ENCODE data around the gene LRRC17.

LRRC17 gene

DNA sequence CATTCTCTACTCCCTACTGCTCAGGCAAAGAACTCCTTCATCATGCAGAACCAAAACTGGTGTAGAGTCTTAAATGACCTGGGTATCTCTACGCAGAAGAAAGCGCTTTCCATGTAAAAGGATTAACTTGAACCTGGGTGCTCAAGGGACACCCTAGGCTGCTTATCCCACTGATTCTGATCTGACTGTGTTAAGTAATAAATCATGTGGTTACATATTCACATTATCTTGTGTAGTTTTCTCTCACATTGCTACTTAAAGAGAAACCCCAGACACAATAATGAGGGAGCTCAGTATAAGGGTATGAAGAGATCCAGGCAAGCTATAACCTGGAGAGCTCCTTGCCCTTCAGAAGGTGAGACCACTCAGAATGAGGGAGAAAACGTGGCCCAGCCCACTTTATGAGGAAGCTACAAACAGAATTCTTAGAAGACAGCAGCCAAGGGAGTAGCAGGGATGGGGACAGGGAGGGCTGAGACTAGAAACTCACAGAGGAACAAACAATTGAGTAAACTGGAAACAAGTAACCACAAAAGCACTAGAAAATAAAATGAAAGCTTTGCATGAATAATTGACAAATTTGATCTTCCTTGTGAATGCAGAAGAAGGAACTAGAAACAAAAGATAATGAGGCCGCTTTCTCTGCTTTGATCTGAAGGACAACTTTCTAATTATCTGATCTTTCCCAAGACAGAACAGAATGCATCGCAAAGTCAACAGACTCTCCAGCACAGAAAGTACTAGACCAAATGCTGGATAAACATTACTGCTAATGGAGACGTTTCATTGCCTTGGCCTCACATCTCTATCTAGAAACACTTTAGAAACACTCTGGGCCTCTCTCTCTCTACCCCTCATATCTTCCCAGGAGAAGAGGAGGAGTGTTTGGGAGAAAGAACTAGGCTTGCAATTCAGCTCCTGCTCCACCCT is 76.1 kb downstream of the LRRC17 start:
- DNase-seq (ENCODE audit: insufficient read length, low spot score) (no peak), FAIRE-seq (no peak)
- TF ChIP-seq, protein P1, sequence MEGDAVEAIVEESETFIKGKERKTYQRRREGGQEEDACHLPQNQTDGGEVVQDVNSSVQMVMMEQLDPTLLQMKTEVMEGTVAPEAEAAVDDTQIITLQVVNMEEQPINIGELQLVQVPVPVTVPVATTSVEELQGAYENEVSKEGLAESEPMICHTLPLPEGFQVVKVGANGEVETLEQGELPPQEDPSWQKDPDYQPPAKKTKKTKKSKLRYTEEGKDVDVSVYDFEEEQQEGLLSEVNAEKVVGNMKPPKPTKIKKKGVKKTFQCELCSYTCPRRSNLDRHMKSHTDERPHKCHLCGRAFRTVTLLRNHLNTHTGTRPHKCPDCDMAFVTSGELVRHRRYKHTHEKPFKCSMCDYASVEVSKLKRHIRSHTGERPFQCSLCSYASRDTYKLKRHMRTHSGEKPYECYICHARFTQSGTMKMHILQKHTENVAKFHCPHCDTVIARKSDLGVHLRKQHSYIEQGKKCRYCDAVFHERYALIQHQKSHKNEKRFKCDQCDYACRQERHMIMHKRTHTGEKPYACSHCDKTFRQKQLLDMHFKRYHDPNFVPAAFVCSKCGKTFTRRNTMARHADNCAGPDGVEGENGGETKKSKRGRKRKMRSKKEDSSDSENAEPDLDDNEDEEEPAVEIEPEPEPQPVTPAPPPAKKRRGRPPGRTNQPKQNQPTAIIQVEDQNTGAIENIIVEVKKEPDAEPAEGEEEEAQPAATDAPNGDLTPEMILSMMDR (IDR thresholded peaks at IDR 0.05; ENCODE audit: insufficient read depth, missing control alignments) = no peak

DNA sequence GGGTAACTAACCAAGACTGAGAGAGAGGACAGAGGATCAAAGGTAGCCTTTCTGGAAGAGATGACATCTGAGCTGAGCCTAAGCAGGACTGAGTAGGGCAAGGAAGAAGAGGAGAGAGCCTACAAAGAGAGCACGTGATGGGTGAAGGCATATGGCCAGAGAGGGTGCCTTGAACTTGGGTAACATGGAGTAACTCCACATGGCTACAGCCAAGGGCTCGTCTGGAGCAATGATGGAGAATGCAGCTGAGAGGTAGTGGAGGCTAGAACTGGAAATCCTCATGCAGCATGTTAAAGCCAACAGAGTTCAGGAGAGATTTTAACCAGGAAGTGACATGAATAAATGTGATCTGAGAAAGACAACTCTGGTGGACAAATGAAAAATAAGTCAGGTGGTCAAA is 77.8 kb downstream of the LRRC17 start:
- FAIRE-seq (no peak), DNase-seq (ENCODE audit: insufficient read length, low spot score) (no peak)
- TF ChIP-seq, protein P1 (IDR thresholded peaks at IDR 0.05; ENCODE audit: insufficient read depth, missing control alignments) = no peak

DNA sequence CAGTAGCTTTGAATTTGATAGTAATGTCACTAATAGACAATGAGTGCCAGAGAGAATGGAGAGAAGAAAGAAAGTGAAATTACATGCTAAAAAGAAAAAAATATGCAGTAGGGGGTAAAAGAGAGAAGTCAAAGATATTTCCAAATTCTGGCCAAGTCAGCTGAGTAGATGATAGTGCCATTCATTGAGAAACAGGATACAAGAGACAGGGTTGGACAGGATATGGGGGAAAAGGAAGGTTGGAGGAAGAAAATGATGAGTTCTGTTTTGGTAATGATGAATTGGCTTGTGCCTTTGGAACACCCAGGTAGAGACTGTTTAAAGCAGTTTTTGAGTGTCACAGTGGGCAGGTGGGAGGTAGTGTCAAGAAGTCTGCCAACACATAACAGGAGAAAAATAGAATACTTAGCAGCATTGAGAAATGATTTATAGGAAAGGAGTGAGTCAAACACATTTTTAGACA is 78.3 kb downstream of the LRRC17 start:
- no peak for FAIRE-seq
- TF ChIP-seq, protein P1 (IDR thresholded peaks at IDR 0.05; ENCODE audit: insufficient read depth, missing control alignments) = no peak
- no peak for DNase-seq (ENCODE audit: insufficient read length, low spot score)

DNA sequence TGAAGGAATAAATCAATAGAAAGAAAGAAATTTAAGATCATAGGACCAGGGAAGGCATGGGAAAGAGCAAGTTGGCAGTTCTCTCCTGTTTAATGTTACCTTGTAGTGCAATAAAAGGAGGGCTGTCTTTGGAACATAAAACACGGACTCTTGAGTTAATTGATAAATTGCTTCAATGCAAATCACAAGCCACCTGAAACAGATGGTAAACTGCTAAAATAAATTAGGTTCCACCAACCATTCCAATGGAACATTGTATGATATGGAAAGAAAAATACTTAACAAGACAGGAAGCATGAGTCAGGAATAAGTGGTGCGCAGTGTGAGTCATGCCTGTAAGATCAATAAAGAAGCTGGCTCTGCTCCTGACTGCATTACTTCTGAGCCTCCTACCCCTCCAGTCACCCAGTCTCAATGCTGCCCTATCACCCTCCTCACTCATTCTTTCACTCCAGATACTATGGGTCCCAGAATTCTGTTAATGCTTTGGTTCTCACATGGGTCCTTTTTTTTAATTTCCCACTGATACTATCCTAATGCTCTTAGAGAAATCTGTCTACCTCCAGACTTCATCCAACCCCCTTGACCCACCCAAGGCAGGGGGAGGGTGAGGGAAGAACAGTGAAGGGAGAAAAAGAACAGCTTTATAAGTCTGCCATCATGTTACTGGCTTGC is 78.9 kb downstream of the LRRC17 start:
- FAIRE-seq (no peak), DNase-seq (ENCODE audit: insufficient read length, low spot score) (no peak)
- TF ChIP-seq, protein P1 (IDR thresholded peaks at IDR 0.05; ENCODE audit: insufficient read depth, missing control alignments) = no peak

DNA sequence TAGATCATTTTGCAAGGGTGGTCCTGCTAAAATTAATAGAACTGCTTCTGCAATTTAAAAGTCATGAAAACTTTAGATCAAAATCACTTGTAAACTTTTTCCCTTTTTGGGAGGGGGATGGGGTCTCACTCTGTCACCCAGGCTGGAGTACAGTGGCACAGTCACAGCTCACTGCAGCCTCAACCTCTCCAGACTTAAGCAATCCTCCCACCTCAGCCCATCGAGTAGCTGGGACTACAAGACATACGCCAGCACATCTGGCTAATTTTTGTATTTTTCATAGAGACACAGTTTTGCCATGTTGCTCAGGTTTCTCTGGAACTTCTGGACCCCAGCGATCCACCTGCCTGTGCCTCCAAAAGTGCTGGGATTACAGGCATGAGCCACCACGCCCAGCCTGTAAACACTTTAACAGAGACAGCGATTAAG is 79.7 kb downstream of the LRRC17 start:
- TF ChIP-seq, protein P1 (IDR thresholded peaks at IDR 0.05; ENCODE audit: insufficient read depth, missing control alignments) = no peak
- no peak for DNase-seq (ENCODE audit: insufficient read length, low spot score)
- no peak for FAIRE-seq

DNA sequence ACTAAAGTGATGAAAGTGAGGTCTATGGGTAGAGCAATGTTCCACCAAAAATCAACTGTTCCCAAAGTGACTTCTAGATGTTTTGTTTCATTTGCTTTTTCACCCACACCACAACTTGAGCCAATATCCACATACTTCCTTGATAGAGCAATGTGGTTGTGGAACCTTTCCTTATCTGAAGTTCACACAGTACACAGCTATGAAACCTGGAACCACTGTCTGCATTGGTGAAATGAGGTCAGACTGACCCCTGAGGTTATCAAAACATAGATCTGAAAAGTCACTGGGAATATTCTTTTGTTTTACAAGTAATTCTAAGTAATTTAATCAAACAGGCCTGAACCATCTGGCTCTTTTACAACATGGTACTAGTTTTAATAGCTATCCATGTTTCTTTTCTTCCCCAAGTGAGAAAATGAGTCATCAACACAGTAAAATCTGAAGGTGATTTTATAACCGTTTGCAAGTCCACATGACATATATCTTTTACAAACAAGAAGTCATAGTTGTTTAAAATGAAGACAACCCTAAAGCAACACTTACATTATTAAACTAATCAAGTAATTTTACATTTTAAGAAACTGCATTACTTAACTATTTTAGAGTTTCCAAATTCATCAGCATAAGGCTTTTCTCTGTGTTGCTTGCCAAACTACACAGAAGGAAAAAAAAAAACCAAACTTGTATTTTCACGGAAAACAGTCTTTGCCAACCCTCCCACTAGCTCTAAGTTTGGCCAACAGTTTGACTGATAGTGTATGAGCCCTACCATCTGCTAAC is 80.3 kb downstream of the LRRC17 start:
- no peak for FAIRE-seq
- DNase-seq (ENCODE audit: insufficient read length, low spot score) = no peak
- TF ChIP-seq, protein P1 (IDR thresholded peaks at IDR 0.05; ENCODE audit: insufficient read depth, missing control alignments) = no peak
